Fibroblast of skin of left quadriceps (primary cell): ENCODE results near the gene TEX52.
"Not testable (repeated sequence)": the region's sequence is repeated elsewhere in the genome, so short reads cannot be mapped to it uniquely, and the experiment has no call there.

Source experiments
- DNase-seq, 2 experiments: peaks; one replicate each; pipeline ENCODE4 v3.0.0-alpha.2; 2013; ENCODE audit warnings: low read depth in 2 of 2

The TEX52 gene

GRCh38 chr12:2857021-2857431 lies at the start of gene TEX52:
TSS of gene TEX52 (minus strand) at chr12:2857039. CDS start at chr12:2857026, 13 bp downstream.
- no peak for DNase-seq

GRCh38 chr12:2904260-2904659 lies 47.4 kb upstream of the TEX52 start:
- no peak for DNase-seq

- DNase-seq: no peak
These were observed 45.5 kb upstream of the TEX52 start for GRCh38 chr12:2902272-2902880.

GRCh38 chr12:2900642-2901041 lies 43.8 kb upstream of the TEX52 start:
- DNase-seq: no peak

- DNase-seq: no peak
These were observed 40.6 kb upstream of the TEX52 start for GRCh38 chr12:2897418-2897817.

- DNase-seq: no peak
These were observed 38.7 kb upstream of the TEX52 start for GRCh38 chr12:2895511-2895910.

GRCh38 chr12:2895051-2895451 lies 38.2 kb upstream of the TEX52 start:
- no peak for DNase-seq

- no peak for DNase-seq
These were observed 36.2 kb upstream of the TEX52 start for GRCh38 chr12:2893007-2893406.

GRCh38 chr12:2892246-2892645 lies 35.4 kb upstream of the TEX52 start:
- DNase-seq: no peak

GRCh38 chr12:2891240-2892053 lies 34.6 kb upstream of the TEX52 start:
- DNase-seq: no peak

- peak; percentile 96 for DNase-seq
These were observed 33.8 kb upstream of the TEX52 start, which contains the start of gene TULP3 for GRCh38 chr12:2890388-2891239. TSS of gene TULP3 (plus strand) at chr12:2890891. CDS start at chr12:2890948, 57 bp downstream.

GRCh38 chr12:2890001-2890387 lies 33.2 kb upstream of the TEX52 start:
- no peak for DNase-seq

- DNase-seq: no peak
These were observed 30.1 kb upstream of the TEX52 start for GRCh38 chr12:2886768-2887450.

- DNase-seq: no peak
These were observed 28.0 kb upstream of the TEX52 start for GRCh38 chr12:2884810-2885209.

- DNase-seq: no peak
These were observed 23.0 kb upstream of the TEX52 start for GRCh38 chr12:2879853-2880252.

- no peak for DNase-seq
These were observed 21.3 kb upstream of the TEX52 start for GRCh38 chr12:2877953-2878732.

GRCh38 chr12:2877047-2877952 lies 20.5 kb upstream of the TEX52 start, which contains the start of the genes FOXM1 and RHNO1:
TSS of gene FOXM1 (minus strand) at chr12:2877174. CDS start at chr12:2874478, 2,696 bp downstream.
TSS of gene RHNO1 (plus strand) at chr12:2877223. CDS start at chr12:2885367, 8,144 bp downstream.
- DNase-seq: peak; percentile 69 to 72

GRCh38 chr12:2876431-2877046 lies 19.7 kb upstream of the TEX52 start:
- DNase-seq: no peak

- DNase-seq: not testable (repeated sequence)
These were observed 12.3 kb upstream of the TEX52 start for GRCh38 chr12:2868986-2869632.
